Jurkat, Clone E6-1 (cell line): Measurements from ENCODE around the gene CAMK2N1.

Source experiments
- DNase-seq: peaks from one replicate; pipeline ENCODE4 v3.0.0-alpha.2; 2011; ENCODE audit warnings: low read depth, low spot score
- H3K4me3 ChIP-seq: 2 replicates; pipeline ENCODE4 v1.5.1; 2011; ENCODE audit warnings: mild to moderate bottlenecking, low read length, control low read depth, moderate library complexity

The CAMK2N1 gene

GRCh38 chr1:20463502-20463901 lies 22.5 kb downstream of the CAMK2N1 start:
- no peak overlapping the region for H3K4me3 ChIP-seq
- no peak for DNase-seq

GRCh38 chr1:20462397-20462796 lies 23.6 kb downstream of the CAMK2N1 start:
- DNase-seq = no peak
- H3K4me3 ChIP-seq = no peak overlapping the region

GRCh38 chr1:20458717-20459116 lies 27.3 kb downstream of the CAMK2N1 start:
- no peak overlapping the region for H3K4me3 ChIP-seq
- DNase-seq = no peak

- DNase-seq = no peak
- no peak overlapping the region for H3K4me3 ChIP-seq
Measured at GRCh38 chr1:20454004-20454403, 32.0 kb downstream of the CAMK2N1 start.

- no peak overlapping the region for H3K4me3 ChIP-seq
- no peak for DNase-seq
Measured at GRCh38 chr1:20449735-20450311, 36.2 kb downstream of the CAMK2N1 start.

GRCh38 chr1:20448671-20449071 lies 37.3 kb downstream of the CAMK2N1 start:
- H3K4me3 ChIP-seq = no peak overlapping the region
- no peak for DNase-seq

GRCh38 chr1:20447794-20448193 lies 38.2 kb downstream of the CAMK2N1 start:
- no peak for DNase-seq

GRCh38 chr1:20446796-20447195 lies 39.2 kb downstream of the CAMK2N1 start:
- no peak overlapping the region for H3K4me3 ChIP-seq
- no peak for DNase-seq

More at GRCh38 chr1:20447794-20448193, 38.2 kb downstream of the CAMK2N1 start:
- H3K4me3 ChIP-seq = no peak overlapping the region

GRCh38 chr1:20445956-20446355 lies 40.1 kb downstream of the CAMK2N1 start:
- H3K4me3 ChIP-seq = no peak overlapping the region
- no peak for DNase-seq

- no peak for DNase-seq
- no peak overlapping the region for H3K4me3 ChIP-seq
Measured at GRCh38 chr1:20443703-20444586, 42.1 kb downstream of the CAMK2N1 start.

GRCh38 chr1:20442920-20443625 lies 42.9 kb downstream of the CAMK2N1 start:
- no peak overlapping the region for H3K4me3 ChIP-seq
- no peak for DNase-seq

- no peak overlapping the region for H3K4me3 ChIP-seq
- peak; percentile 63 for DNase-seq
Measured at GRCh38 chr1:20440785-20441200, 45.2 kb downstream of the CAMK2N1 start.

- peak; percentile 15 for DNase-seq
- H3K4me3 ChIP-seq = no peak overlapping the region
Measured at GRCh38 chr1:20439282-20439681, 46.7 kb downstream of the CAMK2N1 start.

- DNase-seq = no peak
Measured at GRCh38 chr1:20437640-20438039, 48.4 kb downstream of the CAMK2N1 start.

GRCh38 chr1:20432891-20433290 lies 53.1 kb downstream of the CAMK2N1 start:
- no peak for DNase-seq
- no peak overlapping the region for H3K4me3 ChIP-seq

More at GRCh38 chr1:20437640-20438039, 48.4 kb downstream of the CAMK2N1 start:
- no peak overlapping the region for H3K4me3 ChIP-seq
